ENCODE data around the gene JUP.

GRCh38 chr17:41748275-41748674, 38.2 kb downstream of the JUP start:
- TF ChIP-seq, protein P1, sequence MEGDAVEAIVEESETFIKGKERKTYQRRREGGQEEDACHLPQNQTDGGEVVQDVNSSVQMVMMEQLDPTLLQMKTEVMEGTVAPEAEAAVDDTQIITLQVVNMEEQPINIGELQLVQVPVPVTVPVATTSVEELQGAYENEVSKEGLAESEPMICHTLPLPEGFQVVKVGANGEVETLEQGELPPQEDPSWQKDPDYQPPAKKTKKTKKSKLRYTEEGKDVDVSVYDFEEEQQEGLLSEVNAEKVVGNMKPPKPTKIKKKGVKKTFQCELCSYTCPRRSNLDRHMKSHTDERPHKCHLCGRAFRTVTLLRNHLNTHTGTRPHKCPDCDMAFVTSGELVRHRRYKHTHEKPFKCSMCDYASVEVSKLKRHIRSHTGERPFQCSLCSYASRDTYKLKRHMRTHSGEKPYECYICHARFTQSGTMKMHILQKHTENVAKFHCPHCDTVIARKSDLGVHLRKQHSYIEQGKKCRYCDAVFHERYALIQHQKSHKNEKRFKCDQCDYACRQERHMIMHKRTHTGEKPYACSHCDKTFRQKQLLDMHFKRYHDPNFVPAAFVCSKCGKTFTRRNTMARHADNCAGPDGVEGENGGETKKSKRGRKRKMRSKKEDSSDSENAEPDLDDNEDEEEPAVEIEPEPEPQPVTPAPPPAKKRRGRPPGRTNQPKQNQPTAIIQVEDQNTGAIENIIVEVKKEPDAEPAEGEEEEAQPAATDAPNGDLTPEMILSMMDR (IDR thresholded peaks at IDR 0.05 in 2 of 3, conservative IDR thresholded peaks at IDR 0.05 in 1 of 3; ENCODE audit: borderline replicate concordance in 1 of 3, insufficient read depth in 1 of 3, low read depth in 2 of 3, low read length in 2 of 3) = no peak
- TF ChIP-seq POLR2A (IDR thresholded peaks at IDR 0.05; ENCODE audit: borderline replicate concordance, extremely low read depth, insufficient read depth, insufficient read length) (no peak), EZH2 (IDR thresholded peaks at IDR 0.05) (no peak)

Measured in HCT116 (cell line).